Kidney (tissue), 14 donors: Measurements from ENCODE around the gene SPON1. TPM values are rescaled to one million over a fixed set of nuclear protein-coding genes. Genes with fewer than 3 reads are reported as not detected.
"Not testable (repeated sequence)": the region's sequence is repeated elsewhere in the genome, so short reads cannot be mapped to it uniquely, and the experiment has no call there.

Experiments used
- DNase-seq, 5 donors: peaks; one replicate each; pipeline ENCODE4 v3.0.0-alpha.2; 2013 to 2020
- FAIRE-seq: peaks from 2 replicates; lab custom pipeline; 2012; peaks lifted over from hg19 to GRCh38; lab: Jason Lieb, UNC
- H3K27ac ChIP-seq, 2 donors: one replicate each; pipeline ENCODE4 v1.7.0; 2013; ENCODE audit warnings: low read depth in 2 of 2, low read length in 2 of 2, inconsistent platforms in 1 of 2
- H3K27me3 ChIP-seq: one replicate; pipeline ENCODE4 v1.7.1; 2013; ENCODE audit warnings: low read length, inconsistent platforms; ENCODE audit not compliant: control insufficient read depth, insufficient read depth
- H3K36me3 ChIP-seq, 3 donors: one replicate each; pipeline versions ENCODE4 v1.7.0 to v1.7.1; 2013; ENCODE audit warnings: low read length in 3 of 3, control low read depth in 1 of 3, inconsistent platforms in 1 of 3; ENCODE audit not compliant: insufficient read depth in 3 of 3, control insufficient read depth in 2 of 3
- H3K4me1 ChIP-seq, 3 donors: one replicate each; pipeline versions ENCODE4 v1.7.0 to v1.7.1; 2013; ENCODE audit warnings: low read length in 3 of 3, inconsistent platforms in 1 of 3, low read depth in 1 of 3; ENCODE audit not compliant: control insufficient read depth in 2 of 3, insufficient read depth in 2 of 3
- H3K4me3 ChIP-seq, 3 donors: one replicate each; pipeline versions ENCODE4 v1.7.0 to v1.8.1; 2013; ENCODE audit warnings: low read length in 3 of 3, control low read depth in 1 of 3, inconsistent platforms in 1 of 3
- H3K9ac ChIP-seq, 3 donors: one replicate each; pipeline versions ENCODE4 v1.7.0 to v1.7.1; 2013; ENCODE audit warnings: low read length in 3 of 3, control low read depth in 1 of 3, inconsistent platforms in 1 of 3
- H3K9me3 ChIP-seq, 3 donors: one replicate each; pipeline versions ENCODE4 v1.7.0 to v1.7.1; 2013; ENCODE audit warnings: low read length in 3 of 3, control low read depth in 1 of 3, inconsistent platforms in 1 of 3; ENCODE audit not compliant: control insufficient read depth in 2 of 3, insufficient read depth in 1 of 3
- CTCF ChIP-seq: IDR thresholded peaks from 3 replicates; pipeline ENCODE4 v1.5.1; 2012; ENCODE audit warnings: mild to moderate bottlenecking, moderate library complexity, borderline replicate concordance; ENCODE audit not compliant: insufficient read depth; ENCODE audit errors: extremely low read depth
- intact Hi-C: fragments of 100-400 bp; cut with DNase I; formaldehyde crosslinking; loops from one replicate; pipeline ENCODE4 v1.11.1; 2022
- polyA plus RNA-seq: library from polyadenylated mRNA; stranded (reverse); fragments of 350-450 nt; fragmentation: Illumina TruSeq; extraction: RNeasy Lipid Tissue Mini Kit (QIAGEN cat#74804); gene quantifications from one replicate; pipeline ENCODE4 v1.2.3, GENCODE V29; 2014; ENCODE audit warnings: low read depth, low replicate concordance; ENCODE audit not compliant: insufficient read depth
- total RNA-seq: library from RNA; stranded (reverse); fragmentation: NEBNext Ultra II Directional; extraction: Animal tissue kit (Norgen Biotek cat#: 25700); gene quantifications from one replicate; pipeline ENCODE4 v1.2.1, GENCODE V29; 2021
- donor health status: control.
- donor health status: control.
- donor health status: control.
- donor health status: control.
- donor health status: control.
- donor health status: DM: yes; HTN: yes; CAD: no.
- donor health status: Normal renal cell carcinoma (clear cell type).

The SPON1 gene
- total and polyA plus RNA-seq, 2 donors from 2014 or later: 3.8 to 77.9 TPM

DNA sequence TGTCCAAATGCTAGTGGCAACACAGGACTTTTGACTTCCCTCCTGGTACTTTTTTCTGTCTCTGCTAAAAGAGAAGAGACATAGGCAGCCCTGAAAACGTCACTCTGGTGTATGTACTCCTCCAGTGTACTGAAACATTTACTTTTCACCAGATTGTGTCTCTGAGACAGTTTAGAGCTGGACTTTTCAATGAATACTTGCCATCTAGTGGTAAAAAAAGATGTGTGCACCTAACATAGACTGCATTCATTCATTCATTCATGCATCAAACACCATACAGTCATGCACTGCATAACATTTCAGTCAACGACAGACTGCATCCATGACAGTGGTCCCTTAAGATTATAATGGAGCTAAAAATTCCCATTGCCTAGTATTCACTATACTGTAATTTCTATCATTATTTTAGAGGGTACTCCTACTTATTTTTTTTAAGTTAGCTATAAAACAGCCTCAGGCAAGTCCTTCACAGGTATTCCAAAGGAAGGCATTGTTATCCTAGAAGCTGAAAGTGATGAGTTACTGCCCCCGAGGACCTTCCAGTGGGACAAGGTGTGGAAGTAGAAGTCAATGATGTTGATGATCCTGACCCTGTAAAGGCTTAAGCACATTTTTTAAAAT, 186.2 kb downstream of the SPON1 start:
- intact Hi-C loops: no loop called here
- no peak overlapping the region for H3K27ac ChIP-seq
- peak; percentile 55 for TF ChIP-seq CTCF

GRCh38 chr11:14149683-14150082, 187.2 kb downstream of the SPON1 start:
- H3K4me3 ChIP-seq: no peak overlapping the region
- no peaks in the 10 kb centered on the region for H3K4me1 ChIP-seq
- peaks cover 0 to 10% (median 0%) of the 10 kb centered on the region in 3 donors for H3K9me3 ChIP-seq
- no peaks in the 10 kb centered on the region for H3K27me3 ChIP-seq
- no peak overlapping the region for H3K27ac ChIP-seq
- no peak for DNase-seq
- TF ChIP-seq CTCF: no peak
- no peak overlapping the region for H3K9ac ChIP-seq
- FAIRE-seq: no peak
- intact Hi-C loops: no loop called here
- H3K36me3 ChIP-seq: no peaks in the 10 kb centered on the region

More for the DNA sequence above, 186.2 kb downstream of the SPON1 start:
- no peaks in the 10 kb centered on the region for H3K36me3 ChIP-seq
- no peak overlapping the region for H3K9ac ChIP-seq
- H3K27me3 ChIP-seq: no peaks in the 10 kb centered on the region
- FAIRE-seq: peak; percentile 62
- peak in 2 of 5 donors; percentile 39 to 57 for DNase-seq
- H3K9me3 ChIP-seq: peaks cover 0 to 4% (median 0%) of the 10 kb centered on the region in 3 donors
- H3K4me3 ChIP-seq: no peak overlapping the region
- H3K4me1 ChIP-seq: no peaks in the 10 kb centered on the region

DNA sequence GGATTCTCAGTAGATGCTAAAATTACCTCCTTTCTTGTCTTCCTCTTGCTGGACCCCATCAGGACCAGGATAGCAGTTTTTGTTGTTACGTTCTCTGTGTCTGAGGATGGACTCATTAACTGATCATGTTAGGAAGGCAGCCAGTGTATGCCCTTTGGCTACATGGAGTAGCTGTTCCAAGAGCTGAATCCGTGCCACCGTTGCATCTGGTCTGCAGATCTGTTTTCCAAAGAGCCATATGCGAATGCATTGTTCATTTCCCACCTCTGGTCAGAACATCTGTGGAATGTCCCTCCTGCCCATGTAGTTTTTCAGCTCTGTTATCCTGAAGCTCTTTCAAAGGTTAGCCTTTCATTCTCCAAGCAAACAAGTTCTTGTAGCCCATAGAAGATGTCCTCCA, 188.4 kb downstream of the SPON1 start:
- Histone ChIP-seq H3K36me3 (no peaks in the 10 kb centered on the region), H3K9ac (no peak overlapping the region), H3K27me3 (no peaks in the 10 kb centered on the region), H3K9me3 (peaks cover 0 to 10% (median 0%) of the 10 kb centered on the region in 3 donors), H3K27ac (no peak overlapping the region), H3K4me3 (no peak overlapping the region), H3K4me1 (no peaks in the 10 kb centered on the region)
- intact Hi-C loops: no loop called here
- FAIRE-seq (no peak), DNase-seq (no peak)
- no peak for TF ChIP-seq CTCF

DNA sequence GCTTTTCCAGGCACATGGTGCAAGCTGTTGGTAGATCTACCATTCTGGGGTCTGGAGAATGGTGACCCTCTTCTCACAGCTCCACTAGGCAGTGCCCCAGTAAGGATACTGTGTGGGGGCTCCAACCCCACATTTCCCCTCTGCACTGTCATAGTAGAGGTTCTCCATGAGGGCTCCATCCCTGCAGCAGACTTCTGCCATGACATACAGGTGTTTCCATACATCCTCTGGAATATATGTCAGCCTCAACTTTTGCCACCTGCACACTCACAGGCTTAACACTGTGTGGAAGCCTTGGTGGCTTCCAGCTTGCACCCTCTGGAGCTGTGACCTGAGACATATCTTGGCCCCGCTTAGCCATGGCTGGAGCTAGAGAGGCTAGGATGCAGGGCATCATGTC, 191.6 kb downstream of the SPON1 start:
- H3K4me3 ChIP-seq, H3K4me1 ChIP-seq, H3K9ac ChIP-seq, H3K36me3 ChIP-seq, intact Hi-C loops, H3K27me3 ChIP-seq, FAIRE-seq, H3K27ac ChIP-seq, DNase-seq: not testable (repeated sequence)
- H3K9me3 ChIP-seq: peaks cover 0 to 18% (median 7%) of the 10 kb centered on the region in 3 donors
